Fibroblast of upper back skin (primary cell): ENCODE measurements around the gene EOLA2.
"Not testable (repeated sequence)": the region's sequence is repeated elsewhere in the genome, so short reads cannot be mapped to it uniquely, and the experiment has no call there.

ENCODE experiments used
- DNase-seq: peaks from one replicate; pipeline ENCODE4 v3.0.0-alpha.2; 2013

EOLA2 gene

GRCh38 chrX:149932150-149932549, 6.1 kb downstream of the EOLA2 start:
- DNase-seq, result not testable (repeated sequence)

- not testable (repeated sequence) for DNase-seq
Measured at GRCh38 chrX:149931355-149931754, 6.9 kb downstream of the EOLA2 start.

DNA sequence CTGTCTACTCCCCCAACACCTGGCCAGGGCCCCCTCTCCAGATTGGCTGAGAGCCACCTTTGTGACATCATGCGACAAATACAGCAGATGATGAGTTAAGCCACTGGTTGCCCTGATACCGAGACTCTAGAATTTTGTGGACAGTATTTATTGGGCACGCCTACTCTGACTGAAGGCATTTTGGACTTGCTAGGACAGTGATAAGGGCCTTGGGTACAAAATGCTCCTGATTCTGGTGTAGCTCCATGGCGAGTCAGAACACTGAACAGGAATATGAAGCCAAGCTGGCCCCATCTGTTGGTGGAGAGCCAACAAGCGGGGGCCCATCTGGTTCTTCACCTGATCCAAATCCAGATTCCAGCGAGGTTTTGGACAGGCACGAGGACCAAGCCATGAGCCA, 8.9 kb downstream of the EOLA2 start, which contains the start of gene HSFX4:
HSFX4 (plus strand) TSS at position 174 of the 400 bp plus-strand sequence; CDS start at position 246, 72 bp downstream.
- DNase-seq, result not testable (repeated sequence)

DNA sequence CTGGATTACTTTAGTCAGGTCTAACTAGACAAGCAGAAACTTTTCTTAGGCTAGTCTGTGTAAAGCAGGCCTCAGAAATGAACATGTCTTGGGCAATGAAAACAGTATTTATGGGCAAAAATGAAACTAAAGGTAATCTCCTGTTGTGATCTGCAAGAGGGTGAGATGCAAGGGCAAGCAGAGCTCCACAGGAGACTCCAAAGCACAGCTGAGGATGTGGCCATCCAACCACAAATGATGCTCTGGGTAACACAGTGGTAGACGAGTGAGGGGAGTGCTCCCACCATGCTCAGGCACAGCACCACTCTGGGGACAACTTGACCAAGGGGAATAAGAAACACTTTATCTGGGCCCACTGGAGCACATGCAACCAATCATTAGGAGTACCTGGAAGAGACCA, 9.7 kb downstream of the EOLA2 start:
- DNase-seq, result not testable (repeated sequence)

- DNase-seq, result not testable (repeated sequence)
Measured at GRCh38 chrX:149927964-149928258, 10.4 kb downstream of the EOLA2 start.

DNA sequence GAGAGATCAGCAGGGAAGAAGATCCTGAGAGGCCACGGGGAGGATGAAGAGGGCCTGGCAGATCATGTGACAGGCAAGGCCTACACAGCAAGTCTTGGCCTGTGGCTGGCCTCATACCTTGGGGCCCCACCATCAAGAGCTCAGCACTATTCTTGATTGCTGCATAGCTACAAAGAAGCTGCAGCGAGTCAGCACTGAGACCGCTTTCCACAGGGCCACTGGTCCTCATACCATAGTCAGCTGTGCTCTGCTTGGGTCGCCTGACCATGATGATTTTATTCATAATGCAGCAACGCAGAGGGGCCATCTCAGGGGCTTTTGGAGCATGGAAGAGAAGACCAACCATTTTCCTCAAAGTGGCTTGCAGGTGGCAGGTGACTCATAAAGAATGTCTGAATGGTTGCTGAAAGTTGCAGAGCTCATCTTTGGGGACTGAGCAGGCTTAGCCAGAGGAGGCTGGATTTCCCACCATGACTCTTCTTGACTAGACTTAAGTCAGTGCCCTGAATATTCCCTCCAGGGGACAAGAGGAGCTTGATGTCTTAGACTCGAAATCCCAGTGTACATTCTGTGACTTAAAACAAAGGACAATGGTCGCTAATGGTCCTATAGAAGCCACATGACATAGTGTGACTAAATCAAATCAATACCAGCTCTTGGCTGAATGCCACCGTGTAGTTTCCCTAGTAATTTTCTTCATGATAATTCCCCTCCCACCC, 10.9 kb downstream of the EOLA2 start:
- DNase-seq, result not testable (repeated sequence)

GRCh38 chrX:149924434-149924833, 13.9 kb downstream of the EOLA2 start:
- not testable (repeated sequence) for DNase-seq

DNA sequence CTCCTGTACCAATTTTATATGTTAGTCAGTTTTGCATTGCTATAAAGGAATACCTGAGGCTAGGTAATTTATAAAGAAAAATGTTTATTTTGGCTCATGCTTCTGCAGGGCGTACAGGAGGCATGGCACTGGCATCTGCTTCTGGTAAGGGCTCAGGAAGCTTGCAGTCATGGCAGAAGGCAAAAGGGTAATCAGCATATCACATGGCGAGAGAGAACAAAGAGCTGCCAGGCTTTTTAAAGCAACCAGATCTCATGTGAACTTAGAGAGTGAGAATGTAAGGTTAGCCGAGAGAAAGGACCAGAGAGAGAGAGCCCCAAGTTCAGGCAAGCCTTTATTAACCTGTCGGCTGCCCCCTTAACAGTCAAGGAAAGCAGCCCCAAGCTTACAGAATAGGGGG, 14.5 kb downstream of the EOLA2 start:
- DNase-seq, result not testable (repeated sequence)

DNA sequence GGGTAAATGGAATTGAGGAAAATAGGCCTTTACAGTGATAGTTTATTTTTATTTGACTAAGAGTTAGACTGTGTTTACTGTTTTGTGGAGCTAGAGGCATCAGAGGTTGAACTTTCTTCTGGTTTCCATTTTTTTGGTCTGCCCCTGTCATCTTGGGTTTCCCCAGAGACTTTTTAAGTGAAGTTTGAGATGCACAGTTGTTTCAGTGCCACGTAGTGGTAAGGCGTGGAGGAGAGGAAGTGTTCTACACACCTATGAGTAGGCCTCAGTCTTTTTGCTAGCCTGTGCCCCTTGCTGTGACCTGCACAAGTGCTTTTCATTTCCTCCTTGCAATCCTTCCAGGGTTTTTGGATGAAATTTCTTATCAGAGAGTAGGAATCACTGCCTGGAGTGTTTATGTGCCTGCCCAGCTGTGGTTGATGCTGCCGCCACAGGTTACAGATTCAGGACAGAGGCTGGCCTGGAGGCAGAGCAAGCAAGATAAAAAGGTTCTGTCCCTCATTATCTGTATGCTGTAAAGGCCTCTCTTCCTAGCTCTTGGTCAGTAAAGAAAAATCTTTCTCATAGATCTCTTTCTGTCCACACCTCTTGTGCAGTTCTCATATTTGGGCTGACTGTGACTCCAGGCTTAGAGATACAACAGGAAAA, 21.4 kb downstream of the EOLA2 start:
- DNase-seq, result no peak

GRCh38 chrX:149910178-149910695, 28.1 kb downstream of the EOLA2 start:
- DNase-seq, result no peak

- no peak for DNase-seq
Measured at GRCh38 chrX:149909324-149910177, 28.7 kb downstream of the EOLA2 start.

DNA sequence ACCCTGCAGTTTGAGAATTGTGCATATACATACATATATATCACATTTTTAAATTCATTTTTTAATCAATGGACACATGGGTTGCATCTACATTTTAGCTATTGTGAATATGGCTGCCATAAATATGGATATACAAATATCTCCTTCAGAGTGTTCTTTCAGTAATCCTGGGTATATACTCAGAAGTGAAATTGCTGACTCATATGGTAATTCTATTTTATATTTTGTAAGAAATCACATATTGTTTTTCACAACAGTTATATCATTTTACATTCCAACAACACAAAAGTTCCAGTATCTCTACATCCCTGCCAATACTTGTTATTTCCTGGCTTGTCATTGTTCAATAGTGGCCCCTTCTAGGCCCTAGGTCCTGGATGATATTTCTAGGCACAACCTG, 29.6 kb downstream of the EOLA2 start:
- DNase-seq, result no peak

- DNase-seq, result no peak
Measured at GRCh38 chrX:149908308-149908707, 30.0 kb downstream of the EOLA2 start.

GRCh38 chrX:149903889-149904748, 34.2 kb downstream of the EOLA2 start:
- peak; percentile 1 for DNase-seq

DNA sequence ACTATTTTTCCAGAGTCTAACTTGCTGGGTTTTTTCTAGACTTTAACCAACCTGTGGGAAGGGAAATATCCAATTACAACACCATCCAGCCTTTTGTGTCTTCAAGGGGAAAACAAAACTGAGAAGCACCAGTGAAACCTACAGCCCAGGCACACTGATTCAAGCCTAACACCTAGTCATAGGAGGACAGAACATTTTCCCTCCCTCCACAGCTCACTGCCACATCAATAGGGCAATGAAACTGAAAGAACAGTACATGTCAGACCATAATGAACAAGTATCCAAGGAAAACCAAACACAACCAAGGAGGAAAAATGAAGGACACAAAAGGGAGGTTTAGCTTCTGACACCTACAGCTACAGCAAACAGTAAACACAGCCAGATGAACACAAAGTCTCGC, 39.7 kb downstream of the EOLA2 start:
- DNase-seq, result no peak

- not testable (repeated sequence) for DNase-seq
Measured at GRCh38 chrX:149890828-149891227, 47.5 kb downstream of the EOLA2 start.
